ENCODE data around the gene ERICH6.

The ERICH6 gene

DNA sequence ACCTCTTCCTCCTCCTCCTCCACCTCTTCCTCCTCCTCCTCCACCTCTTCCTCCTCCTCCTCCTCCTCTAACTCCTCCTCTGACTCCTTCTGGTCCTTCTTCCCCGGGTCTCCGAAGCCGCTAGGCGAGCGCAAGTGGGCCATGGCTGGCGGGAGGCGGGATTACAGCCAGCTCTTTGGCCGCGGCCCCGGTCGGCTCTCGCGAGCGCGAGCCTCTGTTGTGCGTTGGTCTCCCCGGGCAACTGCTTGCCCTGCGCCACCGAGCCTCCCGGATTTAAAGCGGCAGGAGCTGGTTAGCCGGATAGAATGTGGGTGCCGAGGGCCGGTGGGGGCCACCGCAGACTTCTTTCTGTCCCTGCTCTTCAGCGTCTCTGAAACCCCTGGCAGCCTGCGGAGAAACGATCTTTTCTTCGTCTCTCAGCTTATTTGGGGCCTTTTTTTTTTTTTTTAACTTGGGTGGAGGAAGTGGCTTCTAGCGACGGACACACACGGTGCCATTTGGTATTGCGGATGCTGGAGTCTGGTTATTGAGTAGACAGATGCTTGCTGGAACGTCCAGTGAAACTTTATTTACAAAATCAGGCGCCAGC lies at the start of gene ERICH6:
Gene ERICH6 (minus strand): TSS at position 165 of the 589 bp plus-strand sequence. CDS start 22 bp downstream, at position 143.
- DNase-seq (ENCODE audit: low spot score): peak; percentile 89

DNA sequence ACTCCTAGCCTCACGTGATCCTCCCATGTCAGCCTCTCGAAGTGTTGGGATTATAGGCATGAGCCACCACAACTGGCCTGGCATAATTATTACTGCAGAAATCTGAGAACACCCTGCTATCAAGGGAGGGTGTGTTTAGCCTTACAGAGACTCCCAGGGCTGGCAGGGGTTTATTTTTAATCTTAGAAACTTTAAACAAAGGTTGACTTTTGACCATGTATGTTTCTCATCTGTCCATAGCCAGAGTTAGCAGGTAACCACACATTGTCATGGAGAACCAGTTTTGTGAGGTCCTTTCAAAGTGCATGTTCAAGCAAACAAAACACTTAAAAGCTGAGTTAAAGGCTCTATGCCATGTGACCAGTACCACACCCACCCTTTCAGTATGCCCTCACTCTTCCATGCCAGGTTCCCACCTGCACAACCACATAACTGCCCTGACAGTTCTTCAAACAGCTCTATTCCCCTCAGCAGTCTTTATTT lies 48.1 kb upstream of the ERICH6 start:
- peak; percentile 17 for DNase-seq (ENCODE audit: low spot score)

DNA sequence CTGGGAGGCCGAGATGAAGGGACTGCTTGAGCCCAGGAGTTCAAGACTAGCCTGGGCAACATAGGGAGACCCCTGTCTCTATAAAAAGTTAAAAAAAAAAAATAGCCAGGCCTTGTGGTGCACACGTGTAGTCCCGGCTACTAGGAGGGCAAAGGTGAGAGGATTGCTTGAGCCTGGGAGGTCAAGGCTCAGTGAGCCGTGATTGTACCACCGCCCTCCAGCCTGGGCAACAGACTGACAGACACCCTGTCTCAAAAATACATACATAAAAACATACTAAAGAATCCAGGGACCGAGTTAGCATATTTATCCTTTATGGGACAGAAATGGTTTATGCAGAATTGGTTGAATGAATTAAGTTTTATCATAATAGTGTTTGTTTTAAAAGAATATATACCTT lies 45.5 kb upstream of the ERICH6 start:
- DNase-seq (ENCODE audit: low spot score): no peak

DNA sequence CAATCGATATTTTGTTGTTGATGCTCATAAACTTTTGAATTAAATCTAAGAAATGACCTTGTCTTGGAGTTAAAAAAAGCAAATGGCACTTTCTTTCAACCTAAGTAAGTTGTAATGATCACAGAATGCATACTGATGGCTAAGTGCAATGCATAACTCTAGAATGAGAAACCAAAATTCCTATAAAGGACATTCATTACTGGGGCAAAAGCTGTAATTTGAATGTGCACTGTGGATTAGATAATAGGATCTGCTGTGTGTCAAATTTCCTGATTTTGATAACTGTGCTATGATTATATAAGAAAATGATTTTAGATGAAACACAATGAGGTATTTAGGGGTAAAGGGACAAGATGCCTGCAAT lies 44.9 kb upstream of the ERICH6 start:
- no peak for DNase-seq (ENCODE audit: low spot score)

DNA sequence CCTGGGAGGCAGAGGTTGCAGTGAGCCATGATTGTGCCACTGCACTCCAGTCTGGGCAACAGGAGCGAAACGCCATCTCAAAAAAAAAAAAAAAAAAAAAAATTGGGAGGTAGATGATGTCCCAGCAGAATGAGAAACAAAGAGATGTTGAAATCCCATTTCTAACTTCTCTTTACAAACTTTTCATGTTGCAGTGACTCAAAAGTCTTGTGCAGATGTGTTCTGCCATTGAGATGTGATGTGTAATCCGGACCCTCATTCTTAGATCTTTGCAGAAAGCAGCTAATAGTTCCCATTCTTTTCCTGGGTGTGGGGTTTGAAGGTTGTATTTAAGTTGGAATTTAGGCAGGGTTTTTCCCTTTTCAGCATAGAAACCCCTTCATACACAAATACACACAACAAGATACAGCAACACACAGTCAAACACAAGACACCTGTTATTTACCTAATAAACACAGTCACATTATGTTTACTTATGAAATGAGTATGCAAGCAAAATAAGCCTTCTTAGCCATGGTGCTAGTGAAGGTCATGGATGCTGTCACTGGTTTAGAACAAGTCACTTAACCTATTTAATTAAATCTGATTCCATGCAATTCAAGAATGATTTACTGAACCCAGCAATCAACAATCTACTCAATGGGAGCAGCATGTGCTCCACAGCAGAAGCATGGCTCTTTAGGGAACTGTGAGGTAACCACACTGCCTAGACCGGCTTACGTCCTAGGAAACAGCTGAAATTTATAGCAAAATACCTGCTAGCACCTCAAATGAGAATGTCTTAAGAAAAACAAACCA lies 44.4 kb upstream of the ERICH6 start:
- DNase-seq (ENCODE audit: low spot score): no peak

DNA sequence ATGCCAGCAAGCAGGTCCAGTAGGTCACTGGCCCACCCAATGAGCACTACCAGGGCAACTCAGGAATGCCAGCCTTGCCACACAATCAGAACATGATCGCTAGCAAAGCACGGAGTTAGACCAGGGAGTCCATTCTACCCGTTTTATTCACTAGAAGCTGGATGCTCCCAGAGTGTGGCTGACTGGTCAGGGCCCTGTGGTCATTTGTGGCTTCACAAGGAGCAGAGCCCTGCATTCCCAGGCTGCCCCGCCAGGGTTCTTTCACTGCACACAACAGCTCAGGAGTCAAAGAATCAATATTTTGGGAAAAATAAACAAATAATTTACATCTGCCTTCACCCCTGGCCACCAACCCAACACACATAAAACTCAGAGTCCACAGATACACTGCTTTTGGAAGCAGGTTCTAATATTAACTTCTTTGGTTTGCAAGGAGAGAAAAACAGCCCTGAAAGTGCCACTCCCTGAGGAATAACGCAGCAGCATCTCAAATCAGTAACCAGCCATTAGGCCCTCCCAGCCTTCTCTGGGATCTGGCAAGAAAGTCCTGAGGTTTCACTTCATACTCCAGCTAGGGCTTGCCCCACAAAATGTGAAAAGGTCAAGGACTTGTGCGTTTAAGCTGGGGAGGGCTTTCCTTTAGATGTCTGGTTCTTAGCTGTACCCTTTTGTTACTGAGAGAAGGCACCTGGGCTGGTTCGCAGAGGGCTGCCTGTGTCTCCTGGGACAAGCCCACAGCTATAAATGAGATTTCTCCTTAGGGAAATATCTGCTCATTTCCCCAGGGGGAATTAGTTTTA lies 43.3 kb upstream of the ERICH6 start:
- no peak for DNase-seq (ENCODE audit: low spot score)

DNA sequence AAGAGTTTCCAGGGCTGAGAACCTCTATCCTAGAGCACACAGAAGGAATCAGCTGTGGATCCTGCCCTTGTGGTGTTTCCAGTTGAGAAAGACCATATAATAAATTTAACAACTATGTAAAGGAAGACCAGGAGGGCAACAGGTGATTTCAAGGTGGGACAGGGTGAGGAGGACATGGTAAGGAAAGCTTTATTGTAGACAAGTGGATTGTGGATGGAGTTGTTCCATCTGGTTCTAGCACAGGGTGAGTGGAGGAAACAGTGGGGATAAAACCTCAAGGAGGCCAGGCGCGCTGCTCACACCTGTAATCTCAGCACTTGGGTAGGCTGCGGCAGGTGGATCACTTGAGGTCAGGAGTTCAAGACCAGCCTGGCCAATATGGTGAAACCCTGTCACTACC lies 42.1 kb upstream of the ERICH6 start:
- DNase-seq (ENCODE audit: low spot score): no peak

DNA sequence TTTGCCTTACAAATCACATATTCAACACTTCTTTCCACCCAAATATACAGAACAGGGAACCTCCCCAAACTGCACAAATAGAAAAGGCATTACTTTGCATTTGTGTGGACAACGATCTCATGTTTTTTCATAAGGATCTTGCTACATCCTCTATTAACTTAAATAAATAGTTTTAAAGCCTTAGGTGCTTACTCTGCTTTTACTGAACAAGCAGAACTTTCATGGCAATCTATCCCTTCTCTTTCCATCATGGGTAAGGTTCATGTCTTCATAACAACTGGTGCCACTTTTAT lies 41.1 kb upstream of the ERICH6 start:
- DNase-seq (ENCODE audit: low spot score): no peak

DNA sequence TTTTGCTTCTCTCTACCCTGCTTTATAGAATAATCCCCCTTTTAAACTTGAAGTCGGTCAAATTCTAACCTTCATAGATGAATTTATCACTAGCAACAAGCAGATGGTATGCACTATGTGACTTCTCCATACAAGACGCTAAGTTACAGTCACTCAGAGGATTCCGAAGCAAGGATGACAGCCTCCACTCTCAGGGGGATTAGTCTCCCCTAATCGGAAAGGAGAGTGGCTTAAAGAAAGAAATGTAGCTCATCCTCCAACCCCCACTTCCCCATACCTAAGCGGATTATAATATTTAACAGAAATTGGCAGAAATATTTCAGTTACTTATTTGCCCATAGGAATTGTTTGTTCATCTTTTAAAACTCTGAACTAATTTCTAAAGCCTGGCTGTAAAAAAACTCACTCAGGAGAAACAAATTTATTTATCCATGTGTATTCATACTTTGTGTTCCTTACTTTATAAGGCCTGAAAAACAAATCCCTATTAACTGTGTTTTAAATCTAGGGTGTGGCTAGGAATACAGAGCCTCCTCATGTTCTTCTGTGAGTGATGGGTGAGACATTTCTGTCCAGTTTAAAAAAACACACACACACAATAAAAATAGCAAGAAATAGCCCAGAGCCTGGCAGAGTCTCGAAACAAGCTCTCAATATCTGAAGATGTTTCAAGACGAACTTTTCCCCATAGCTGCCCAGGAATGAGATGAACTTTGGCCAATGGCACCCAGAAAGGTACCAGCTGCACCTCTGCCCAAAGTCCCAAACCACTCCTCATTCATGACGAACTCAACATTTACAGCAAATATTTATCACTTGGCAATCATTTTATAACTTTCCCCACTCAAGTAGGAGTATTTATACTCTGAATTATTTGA lies 40.6 kb upstream of the ERICH6 start:
- no peak for DNase-seq (ENCODE audit: low spot score)

DNA sequence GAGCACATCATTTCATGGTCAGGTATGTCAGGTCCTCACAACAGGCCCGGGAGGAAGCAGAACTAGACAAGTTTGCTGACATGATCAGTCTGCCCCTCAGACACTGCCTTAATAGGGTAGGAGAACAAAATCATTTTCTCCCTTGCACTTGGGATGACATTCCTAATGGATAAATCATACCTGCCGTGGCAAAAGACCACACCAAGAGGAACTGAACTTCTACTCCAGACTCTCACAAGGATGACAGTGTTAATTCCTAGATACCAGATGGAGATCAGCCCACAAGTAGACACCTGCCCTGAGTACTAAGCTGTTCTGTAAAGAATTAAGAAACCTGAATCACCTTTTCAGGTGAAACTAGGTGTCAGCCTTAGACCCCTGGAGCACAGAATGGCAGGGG lies 39.8 kb upstream of the ERICH6 start:
- DNase-seq (ENCODE audit: low spot score): peak; percentile 31

DNA sequence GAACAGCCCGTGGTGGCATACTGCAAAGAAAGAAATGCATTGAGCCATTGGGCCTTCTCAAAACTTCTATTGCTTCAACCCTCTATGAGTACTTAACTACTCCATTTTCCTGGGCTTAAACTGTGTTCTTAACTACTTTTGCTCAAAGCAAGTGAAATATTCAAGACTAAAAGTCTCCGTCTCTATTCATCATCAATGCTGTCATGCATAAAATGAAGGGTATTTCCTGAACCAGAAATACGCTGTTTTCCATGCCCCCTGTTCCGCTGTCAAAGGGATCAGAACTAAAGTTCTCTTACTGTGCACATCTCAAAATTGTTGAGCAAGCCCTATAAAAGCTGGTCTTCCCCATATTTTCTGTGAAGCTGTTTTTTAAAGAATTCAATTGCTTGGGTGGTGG lies 39.0 kb upstream of the ERICH6 start:
- no peak for DNase-seq (ENCODE audit: low spot score)

DNA sequence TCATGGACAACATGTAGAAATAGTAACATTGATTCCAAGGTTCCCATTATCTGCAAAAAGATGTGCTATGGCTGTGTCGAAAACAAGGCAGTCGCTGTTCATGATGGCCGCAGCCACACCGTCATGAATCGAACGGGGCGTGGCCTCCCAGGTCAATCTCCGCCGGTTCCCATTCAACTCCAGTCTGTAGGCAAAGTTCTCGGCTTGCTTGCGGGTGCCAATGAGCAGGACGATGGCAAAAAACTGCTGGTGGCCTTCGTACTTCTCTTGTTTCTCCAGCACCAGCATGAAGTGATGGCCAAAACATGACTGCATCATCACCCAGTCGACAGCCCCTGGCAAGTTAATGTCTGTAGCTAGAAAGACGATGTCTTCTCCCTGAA lies 38.4 kb upstream of the ERICH6 start:
- DNase-seq (ENCODE audit: low spot score): no peak

DNA sequence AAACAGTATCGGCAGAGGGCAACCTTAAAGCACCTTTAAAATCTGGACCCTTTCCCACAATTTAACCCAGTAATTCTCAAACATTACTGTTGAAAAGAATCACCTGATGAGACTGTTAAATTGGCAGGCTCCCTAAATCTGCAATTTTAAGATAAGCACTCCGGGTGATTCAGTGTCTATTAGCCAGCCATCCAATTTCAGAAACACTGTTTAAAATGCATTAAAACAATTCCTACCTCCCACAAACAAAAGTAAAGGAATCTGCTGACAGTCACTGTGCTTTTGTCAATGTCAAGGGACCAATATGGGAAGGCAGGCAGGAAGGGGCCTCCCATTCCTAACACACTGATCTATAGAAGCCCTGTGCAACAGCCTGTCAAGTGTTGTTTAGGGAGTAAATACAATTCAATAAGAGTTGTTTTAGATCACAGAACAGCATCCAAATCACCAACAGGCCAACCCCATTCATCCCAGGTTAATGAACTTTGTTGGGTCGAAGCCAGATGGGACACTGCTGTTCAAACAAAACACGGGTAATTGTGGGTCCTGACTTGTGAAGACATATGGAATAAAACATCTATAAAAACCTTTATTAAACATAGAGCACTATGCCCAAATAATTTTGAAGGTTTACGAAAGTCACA lies 37.9 kb upstream of the ERICH6 start:
- no peak for DNase-seq (ENCODE audit: low spot score)

DNA sequence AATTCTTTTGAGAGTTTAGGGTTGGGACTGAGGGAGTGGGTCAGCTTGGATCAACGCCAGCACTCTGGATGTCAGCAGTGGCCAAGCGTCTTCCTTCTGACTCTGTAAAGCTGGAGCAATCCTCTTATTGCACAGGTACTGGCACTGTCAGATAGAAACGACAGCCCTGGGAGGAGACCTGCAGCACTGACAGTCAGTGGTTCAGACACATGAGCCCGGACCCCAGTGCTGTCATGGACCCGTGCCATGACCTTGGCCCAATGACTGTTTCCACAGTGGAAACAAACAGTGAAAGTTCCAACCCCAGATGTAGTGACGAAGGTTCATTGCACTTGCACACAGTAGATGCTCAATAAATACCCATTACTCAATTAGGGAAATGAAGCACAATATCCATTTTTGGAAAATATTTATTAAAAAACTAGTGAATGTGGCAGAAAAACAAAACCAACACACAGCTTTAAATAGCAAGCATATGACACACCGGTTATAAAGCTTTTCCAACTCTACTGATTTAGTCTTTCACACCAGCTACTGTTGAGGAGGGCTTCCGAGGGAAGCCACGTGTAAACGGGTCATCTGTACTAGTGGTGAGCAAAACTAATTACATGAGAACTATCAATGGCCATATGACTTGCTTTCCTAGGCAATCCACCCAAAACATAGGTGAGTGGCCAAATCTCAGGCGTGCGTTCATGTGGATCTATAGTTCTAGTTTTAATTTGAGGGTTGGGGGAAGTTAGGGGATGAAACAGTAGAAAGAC lies 37.2 kb upstream of the ERICH6 start:
- DNase-seq (ENCODE audit: low spot score): no peak

DNA sequence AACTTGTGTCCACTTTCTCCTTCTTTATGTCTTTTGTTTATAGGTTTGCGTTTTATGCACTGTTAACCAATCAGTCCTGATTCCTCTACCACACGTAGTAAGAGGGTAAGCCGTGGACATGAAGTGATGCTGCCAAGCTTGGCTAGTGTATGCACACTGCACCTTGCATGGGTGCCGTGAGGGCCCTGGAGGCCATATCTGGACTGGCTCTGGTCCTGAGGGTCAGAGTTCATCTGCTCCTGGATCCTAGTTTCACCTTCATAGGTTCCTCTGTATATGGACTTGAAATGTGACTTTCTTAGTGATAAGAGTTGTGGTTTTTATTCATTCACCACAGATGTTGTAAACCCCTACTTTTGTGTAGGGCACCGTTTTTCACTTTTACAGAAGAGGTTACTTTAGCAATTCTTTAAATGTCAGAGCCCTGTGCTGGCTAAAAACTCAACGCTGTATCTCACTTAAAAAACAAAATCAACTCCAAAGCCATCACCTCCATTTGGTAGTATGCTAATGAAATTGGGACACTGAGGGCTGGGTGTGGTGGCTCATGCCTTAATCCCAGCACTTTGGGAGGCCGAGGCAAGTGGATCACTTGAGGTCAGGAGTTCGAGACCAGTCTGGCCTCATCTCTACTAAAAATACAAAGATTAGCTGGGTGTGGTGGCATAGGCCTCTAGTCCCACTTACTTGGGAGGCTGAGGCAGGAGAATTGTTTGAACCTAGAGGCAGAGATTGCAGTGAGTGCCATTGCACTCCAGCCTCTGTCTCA lies 36.3 kb upstream of the ERICH6 start:
- DNase-seq (ENCODE audit: low spot score): no peak

DNA sequence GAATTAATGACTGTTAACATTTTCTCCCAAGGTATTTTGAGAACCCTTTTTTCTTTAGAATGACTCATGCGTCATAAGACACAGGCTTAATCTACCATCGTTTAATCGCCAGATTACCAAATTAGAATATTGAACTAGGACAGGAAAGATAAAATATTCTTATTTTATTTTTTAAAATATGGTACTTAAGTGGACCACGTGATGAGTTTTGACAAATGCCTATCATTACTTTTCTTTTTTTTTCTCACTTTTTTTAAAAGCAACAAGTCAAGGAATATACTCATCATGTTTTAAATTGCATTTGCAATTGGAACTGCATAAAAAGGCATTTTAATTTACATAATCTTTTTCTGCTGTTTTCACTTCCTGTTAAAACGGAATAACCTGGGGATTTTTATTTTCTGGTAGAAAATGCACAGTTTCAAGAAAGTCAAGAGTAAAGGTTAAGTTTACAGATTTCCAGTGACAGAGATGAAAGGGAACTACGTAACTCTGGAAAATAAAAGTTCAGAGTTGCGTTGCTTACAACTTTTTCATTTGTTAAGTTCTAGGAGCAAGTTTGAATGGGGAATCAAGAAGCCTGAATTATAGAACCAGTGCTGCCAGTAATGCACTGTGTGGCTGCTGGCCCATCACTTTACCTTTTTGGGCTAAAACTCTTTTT lies 35.6 kb upstream of the ERICH6 start:
- no peak for DNase-seq (ENCODE audit: low spot score)

DNA sequence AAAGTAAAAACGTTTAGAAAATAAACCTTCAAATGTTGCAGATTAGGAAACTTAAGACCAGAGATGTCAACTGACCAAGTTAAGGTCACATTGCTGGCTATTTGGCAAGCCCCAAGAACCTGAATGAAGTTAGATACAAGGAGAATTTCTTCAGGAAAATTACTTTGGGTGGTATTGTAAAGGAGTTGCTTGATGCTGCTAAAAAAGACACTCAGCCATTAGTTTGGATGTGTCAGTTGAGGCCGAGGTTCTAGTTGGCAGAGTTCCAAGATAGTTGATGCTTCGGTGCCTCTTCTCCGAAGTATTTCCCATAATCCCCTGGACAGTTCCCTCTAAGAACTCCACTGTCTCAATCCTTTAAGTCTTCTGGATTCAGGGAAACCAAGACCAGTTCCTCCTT lies 35.0 kb upstream of the ERICH6 start:
- no peak for DNase-seq (ENCODE audit: low spot score)

DNA sequence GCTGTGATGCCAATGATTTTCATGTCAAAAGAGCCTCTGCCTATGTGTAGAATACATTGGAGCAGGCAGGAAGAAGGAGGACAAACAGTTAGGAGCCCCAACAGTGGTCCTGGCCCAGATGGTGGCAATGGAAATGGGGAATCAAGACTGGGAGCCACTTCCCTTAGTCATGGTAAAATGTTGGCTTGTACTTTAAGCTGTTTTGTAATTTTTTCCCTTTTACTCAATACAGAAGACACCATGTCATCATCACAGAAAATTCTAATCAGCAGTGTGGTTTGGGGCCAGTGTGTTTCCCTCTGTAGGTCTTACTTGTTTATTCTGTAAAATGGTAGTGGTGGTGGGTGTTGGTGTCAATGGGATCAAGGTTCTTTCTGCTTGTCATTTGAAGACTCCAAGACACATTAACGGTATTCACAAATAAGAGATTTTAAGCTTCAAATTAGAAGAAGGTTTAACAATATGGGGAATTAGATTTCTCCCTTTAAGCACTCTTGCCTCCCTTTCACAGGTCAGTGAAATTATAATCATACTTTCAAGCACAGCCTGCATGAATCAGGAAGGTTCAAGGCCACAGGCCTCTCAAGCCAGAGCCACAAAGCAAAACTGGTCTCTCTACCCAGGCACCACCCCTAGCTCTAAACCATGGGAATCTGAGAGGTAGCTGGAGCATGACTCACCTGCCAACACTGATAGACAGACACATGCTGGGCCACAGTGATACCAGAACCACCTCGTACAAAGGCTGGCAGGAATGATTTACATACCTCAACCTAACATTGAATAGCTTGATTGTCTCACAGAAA lies 34.4 kb upstream of the ERICH6 start:
- DNase-seq (ENCODE audit: low spot score): peak; percentile 62

Data from SW480 (cell line).